Transverse colon (tissue), 3 donors: ENCODE measurements around the gene SORD.
"Not testable (repeated sequence)": the region's sequence is repeated elsewhere in the genome, so short reads cannot be mapped to it uniquely, and the experiment has no call there.

Experiments
- EP300 ChIP-seq: sonication (generic); formaldehyde crosslinking; IDR thresholded peaks from one replicate; pipeline ENCODE4 v1.6.1; 2017; ENCODE audit warnings: antibody characterized with exemption, low read depth
- POLR2A ChIP-seq: fragments of 450-650 bp; IDR thresholded peaks from one replicate; pipeline ENCODE4 v1.6.1; 2016; ENCODE audit warnings: antibody characterized with exemption, mild to moderate bottlenecking, moderate library complexity
- TF ChIP-seq, protein P1 (sequence below), 5 experiments: fragments of 200-600 bp in 3 of 5; fragments of 450-650 bp in 2 of 5; sonication (generic) in 3 of 5; IDR thresholded peaks; 1 replicate in 2 of 5; 2 replicates in 3 of 5; pipeline ENCODE4 v1.5.1; 2016 to 2017; ENCODE audit warnings: antibody characterized with exemption in 5 of 5, inconsistent platforms in 3 of 5, mild to moderate bottlenecking in 2 of 5, moderate library complexity in 1 of 5

DNA sequence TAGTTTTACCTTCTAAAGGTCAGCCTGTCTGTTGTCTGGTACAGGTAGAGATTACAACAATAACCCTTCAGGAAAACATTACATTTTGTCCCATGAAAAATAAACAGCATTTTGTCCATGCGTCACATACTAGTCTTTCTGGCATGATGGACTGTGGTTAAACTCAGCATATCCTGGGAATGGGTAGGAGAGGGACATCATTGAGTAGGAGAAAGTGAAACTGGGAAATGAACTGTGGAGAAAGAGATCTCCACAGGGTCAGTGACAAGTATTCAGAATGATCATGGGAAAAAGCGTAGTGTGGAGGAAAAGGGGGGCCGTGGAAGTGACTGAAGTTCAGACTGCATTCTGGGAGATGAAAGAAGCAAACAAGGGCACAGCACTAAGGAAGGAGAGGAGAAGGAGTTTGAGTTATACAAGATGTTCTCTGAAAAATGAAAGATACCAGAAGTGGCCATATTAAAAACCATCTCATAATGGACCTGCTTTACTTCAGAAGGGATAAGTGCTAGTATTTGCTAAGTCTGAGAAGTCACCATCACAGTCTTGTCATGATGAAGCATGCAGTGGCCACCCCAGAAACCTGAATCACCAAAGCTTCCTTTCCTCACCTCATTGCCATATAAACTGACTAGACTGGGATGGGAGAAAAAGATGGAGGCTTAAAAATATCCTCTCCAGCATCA, 34.7 kb upstream of the SORD start:
- TF ChIP-seq EP300, POLR2A: not testable (repeated sequence)
- TF ChIP-seq, protein P1, sequence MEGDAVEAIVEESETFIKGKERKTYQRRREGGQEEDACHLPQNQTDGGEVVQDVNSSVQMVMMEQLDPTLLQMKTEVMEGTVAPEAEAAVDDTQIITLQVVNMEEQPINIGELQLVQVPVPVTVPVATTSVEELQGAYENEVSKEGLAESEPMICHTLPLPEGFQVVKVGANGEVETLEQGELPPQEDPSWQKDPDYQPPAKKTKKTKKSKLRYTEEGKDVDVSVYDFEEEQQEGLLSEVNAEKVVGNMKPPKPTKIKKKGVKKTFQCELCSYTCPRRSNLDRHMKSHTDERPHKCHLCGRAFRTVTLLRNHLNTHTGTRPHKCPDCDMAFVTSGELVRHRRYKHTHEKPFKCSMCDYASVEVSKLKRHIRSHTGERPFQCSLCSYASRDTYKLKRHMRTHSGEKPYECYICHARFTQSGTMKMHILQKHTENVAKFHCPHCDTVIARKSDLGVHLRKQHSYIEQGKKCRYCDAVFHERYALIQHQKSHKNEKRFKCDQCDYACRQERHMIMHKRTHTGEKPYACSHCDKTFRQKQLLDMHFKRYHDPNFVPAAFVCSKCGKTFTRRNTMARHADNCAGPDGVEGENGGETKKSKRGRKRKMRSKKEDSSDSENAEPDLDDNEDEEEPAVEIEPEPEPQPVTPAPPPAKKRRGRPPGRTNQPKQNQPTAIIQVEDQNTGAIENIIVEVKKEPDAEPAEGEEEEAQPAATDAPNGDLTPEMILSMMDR (IDR thresholded peaks at IDR 0.05), result not testable (repeated sequence)
